H1 (cell line): ENCODE data around the gene SAMD4A. TPM values are rescaled to one million over a fixed set of nuclear protein-coding genes. Genes with fewer than 3 reads are reported as not detected.

ENCODE experiments used
- CTCF ChIA-PET: fragments of 300-600 bp; sonication (Branson Sonifier 250); formaldehyde crosslinking; loops from one replicate; lab custom pipeline; 2021; ENCODE audit not compliant: partially characterized antibody; lab: Charles Lee
- POLR2A ChIA-PET: fragments of 300-600 bp; sonication (Branson Sonifier 250); formaldehyde crosslinking; loops from one replicate; lab custom pipeline; 2021; ENCODE audit warnings: inconsistent platforms; ENCODE audit not compliant: partially characterized antibody; lab: Charles Lee
- DNase-seq, 2 experiments: peaks; one replicate each; pipeline versions ENCODE4 v3.0.0 to v3.0.0-alpha.2; 2010 to 2022; ENCODE audit warnings: low spot score in 2 of 2, low read depth in 1 of 2, mixed read lengths in 1 of 2
- FAIRE-seq: peaks from 2 replicates; lab custom pipeline; 2011; peaks lifted over from hg19 to GRCh38; lab: Jason Lieb, UNC
- H2AFZ ChIP-seq: 2 replicates; pipeline ENCODE4 v1.8.1; 2012; ENCODE audit warnings: low read length, inconsistent platforms
- H2AK5ac ChIP-seq: 2 replicates; pipeline ENCODE4 v1.6.1; 2013; ENCODE audit warnings: low read depth, low read length
- H2BK120ac ChIP-seq: replicated peaks from 2 replicates; pipeline ENCODE3; 2013; ENCODE audit warnings: low read depth, low read length, inconsistent platforms
- H2BK12ac ChIP-seq: 2 replicates; pipeline ENCODE4 v1.6.1; 2013; ENCODE audit warnings: low read depth, low read length
- H2BK15ac ChIP-seq: 2 replicates; pipeline ENCODE4 v1.6.1; 2013; ENCODE audit warnings: low read length
- H2BK20ac ChIP-seq: 2 replicates; pipeline ENCODE4 v1.6.1; 2013; ENCODE audit warnings: low read length
- H2BK5ac ChIP-seq: 2 replicates; pipeline ENCODE4 v1.6.1; 2013; ENCODE audit warnings: low read depth, low read length
- H3K14ac ChIP-seq: 2 replicates; pipeline ENCODE4 v1.6.1; 2013; ENCODE audit warnings: inconsistent platforms; ENCODE audit not compliant: insufficient read length
- H3K18ac ChIP-seq: 2 replicates; pipeline ENCODE4 v1.6.1; 2013; ENCODE audit warnings: low read length; ENCODE audit errors: extremely low read depth
- H3K23ac ChIP-seq: 2 replicates; pipeline ENCODE4 v1.6.1; 2013; ENCODE audit warnings: inconsistent platforms; ENCODE audit not compliant: insufficient read length
- H3K23me2 ChIP-seq: 2 replicates; pipeline ENCODE4 v1.6.1; 2013; ENCODE audit warnings: low read depth, low read length
- H3K27ac ChIP-seq: 2 replicates; pipeline ENCODE4 v1.6.1; 2011; ENCODE audit warnings: low read depth, low read length, inconsistent platforms
- H3K27me3 ChIP-seq, 4 experiments: replicated peaks in 1 of 4; 1 replicate in 1 of 4; 2 replicates in 3 of 4; pipeline versions ENCODE4 v1.6.1 to v1.8.1; 2011 to 2013; ENCODE audit warnings: low read length in 3 of 4, mild to moderate bottlenecking in 3 of 4, inconsistent platforms in 2 of 4, mixed read lengths in 2 of 4, moderate library complexity in 1 of 4; ENCODE audit not compliant: control insufficient read depth in 3 of 4, insufficient read depth in 3 of 4; ENCODE audit errors: extremely low read depth in 1 of 4
- H3K36me3 ChIP-seq, 4 experiments: 2 replicates each; pipeline versions ENCODE4 v1.6.1 to v1.8.1; 2011 to 2013; ENCODE audit warnings: mild to moderate bottlenecking in 4 of 4, low read length in 3 of 4, moderate library complexity in 2 of 4, control low read depth in 1 of 4, inconsistent platforms in 1 of 4; ENCODE audit not compliant: insufficient read depth in 4 of 4, control insufficient read depth in 2 of 4
- H3K4ac ChIP-seq: replicated peaks from 2 replicates; pipeline ENCODE3; 2013; ENCODE audit warnings: low read length, low read depth, mixed read lengths, inconsistent platforms; ENCODE audit not compliant: insufficient read length
- H3K4me1 ChIP-seq, 4 experiments: replicated peaks in 1 of 4; 1 replicate in 1 of 4; 2 replicates in 3 of 4; pipeline versions ENCODE4 v1.6.1 to v1.8.1; 2011 to 2013; ENCODE audit warnings: low read length in 3 of 4, inconsistent platforms in 2 of 4, mixed read lengths in 1 of 4; ENCODE audit not compliant: insufficient read depth in 4 of 4, control insufficient read depth in 3 of 4
- H3K4me2 ChIP-seq, 2 experiments: 2 replicates each; pipeline versions ENCODE4 v1.6.1 to v1.8.1; 2011 to 2013; ENCODE audit warnings: low read depth in 2 of 2, low read length in 2 of 2, control low read depth in 1 of 2, inconsistent platforms in 1 of 2, mild to moderate bottlenecking in 1 of 2; ENCODE audit not compliant: insufficient read depth in 1 of 2
- H3K4me3 ChIP-seq, 4 experiments: fragments of 200-600, 300-600 bp in 1 of 4; sonication (generic), shearing (Covaris generic), sonication (Bioruptor Twin) in 1 of 4; 2 replicates each; pipeline versions ENCODE4 v1.5.1 to v1.8.1; 2011 to 2016; ENCODE audit warnings: low read length in 4 of 4, low read depth in 3 of 4, control low read depth in 2 of 4, inconsistent platforms in 2 of 4, mild to moderate bottlenecking in 2 of 4, mixed read lengths in 1 of 4, moderate library complexity in 1 of 4; ENCODE audit not compliant: insufficient read depth in 2 of 4; ENCODE audit errors: extremely low read depth in 1 of 4
- H3K56ac ChIP-seq: replicated peaks from 2 replicates; pipeline ENCODE3; 2013; ENCODE audit warnings: low read depth, mild to moderate bottlenecking, mixed read lengths, low read length, inconsistent platforms; ENCODE audit not compliant: insufficient read length
- H3K79me1 ChIP-seq: 2 replicates; pipeline ENCODE4 v1.6.1; 2013; ENCODE audit warnings: low read depth, low read length, control low read depth
- H3K79me2 ChIP-seq, 2 experiments: 2 replicates each; pipeline versions ENCODE4 v1.6.1 to v1.8.1; 2012 to 2013; ENCODE audit warnings: low read length in 2 of 2, mild to moderate bottlenecking in 2 of 2, inconsistent platforms in 1 of 2; ENCODE audit not compliant: insufficient read depth in 2 of 2, control insufficient read depth in 1 of 2
- H3K9ac ChIP-seq, 4 experiments: replicated peaks in 1 of 4; 1 replicate in 1 of 4; 2 replicates in 3 of 4; pipeline versions ENCODE4 v1.6.1 to v1.8.1; 2011 to 2013; ENCODE audit warnings: low read depth in 3 of 4, low read length in 3 of 4, control low read depth in 2 of 4, mild to moderate bottlenecking in 2 of 4, moderate library complexity in 2 of 4, inconsistent platforms in 1 of 4; ENCODE audit errors: extremely low read depth in 1 of 4
- H3K9me3 ChIP-seq, 2 experiments: 2 replicates each; pipeline versions ENCODE4 v1.6.1 to v1.8.1; 2012 to 2013; ENCODE audit warnings: mild to moderate bottlenecking in 2 of 2, moderate library complexity in 2 of 2, control low read depth in 1 of 2, inconsistent platforms in 1 of 2, low read depth in 1 of 2, low read length in 1 of 2, mixed read lengths in 1 of 2; ENCODE audit not compliant: insufficient read depth in 2 of 2
- H4K20me1 ChIP-seq, 2 experiments: replicated peaks in 1 of 2; 2 replicates each; pipeline versions ENCODE3 to v1.8.1; 2011 to 2013; ENCODE audit warnings: inconsistent platforms in 2 of 2, low read length in 2 of 2, mild to moderate bottlenecking in 1 of 2; ENCODE audit not compliant: insufficient read depth in 2 of 2, control insufficient read depth in 1 of 2
- H4K5ac ChIP-seq: 2 replicates; pipeline ENCODE4 v1.6.1; 2013; ENCODE audit warnings: low read length, low read depth, mixed read lengths, inconsistent platforms; ENCODE audit not compliant: insufficient read length
- H4K8ac ChIP-seq: 2 replicates; pipeline ENCODE4 v1.8.0; 2013; ENCODE audit warnings: mild to moderate bottlenecking, moderate library complexity, low read length, inconsistent platforms; ENCODE audit not compliant: insufficient read depth; ENCODE audit errors: extremely low read depth
- H4K91ac ChIP-seq: replicated peaks from 2 replicates; pipeline ENCODE3; 2013; ENCODE audit warnings: low read length, mixed read lengths, inconsistent platforms; ENCODE audit not compliant: insufficient read length
- BRCA1 ChIP-seq: IDR thresholded peaks from 2 replicates; pipeline ENCODE4 v1.6.1; 2012; ENCODE audit warnings: low read depth, low read length, improper control_type of control experiment
- CTCF ChIP-seq, 3 experiments: IDR thresholded peaks; 1 replicate in 2 of 3; 2 replicates in 1 of 3; pipeline versions ENCODE4 v1.5.1 to v1.6.1; 2011; ENCODE audit warnings: low read length in 3 of 3, mild to moderate bottlenecking in 3 of 3, inconsistent platforms in 2 of 3, low read depth in 1 of 3, moderate library complexity in 1 of 3; ENCODE audit not compliant: insufficient read depth in 1 of 3; ENCODE audit errors: control extremely low read depth in 1 of 3
- KDM4A ChIP-seq: IDR thresholded peaks from one replicate; pipeline ENCODE4 v1.7.1; 2012; ENCODE audit warnings: low read depth, mild to moderate bottlenecking, moderate library complexity, low read length, inconsistent platforms; ENCODE audit not compliant: severe bottlenecking
- POU5F1 ChIP-seq: IDR thresholded peaks from 2 replicates; pipeline ENCODE4 v1.6.1; 2011; ENCODE audit warnings: low read depth, mild to moderate bottlenecking, low read length, moderate library complexity
- RNF2 ChIP-seq: fragments of 200-900, 300-1000 bp; sonication (generic); IDR thresholded peaks from 2 replicates; pipeline ENCODE4 v1.7.1; 2016; ENCODE audit warnings: borderline replicate concordance, low read depth, mild to moderate bottlenecking, antibody characterized with exemption, low read length; ENCODE audit not compliant: poor library complexity, severe bottlenecking; ENCODE audit errors: missing control alignments
- USF2 ChIP-seq: IDR thresholded peaks from 2 replicates; pipeline ENCODE4 v1.6.1; 2011; ENCODE audit warnings: low read length, improper control_type of control experiment
- WGBS, 2 experiments: shearing (Covaris generic) in 1 of 2; methylation state at CpG; one replicate each; pipeline versions ENCODE4 v1.1.6 to v1.1.7; 2013 to 2015; ENCODE audit warnings: low lambda C conversion rate in 2 of 2, mixed read lengths in 2 of 2, inconsistent platforms in 1 of 2, low coverage in 1 of 2, missing lambda C conversion rate in 1 of 2; ENCODE audit not compliant: insufficient replicate concordance in 2 of 2, insufficient coverage in 1 of 2, insufficient read length in 1 of 2; ENCODE audit errors: extremely low coverage in 1 of 2, missing lambda C conversion rate in 1 of 2; 5-methylcytosine and 5-hydroxymethylcytosine counted together
- polyA plus RNA-seq, 7 experiments: library from polyadenylated mRNA; depleted of rRNA in 3 of 7; stranded (reverse) in 5 of 7; unstranded in 2 of 7; fragments of >200 nt in 5 of 7; fragments of 200-250 nt in 2 of 7; gene quantifications; 1 replicate in 5 of 7; 2 replicates in 1 of 7; 4 replicates in 1 of 7; pipeline versions ENCODE4 v1.2.1 to v1.2.3, GENCODE V29; 2011 to 2013; ENCODE audit warnings: missing spikeins in 2 of 7, mixed read lengths in 2 of 7
- total RNA-seq: library from RNA; stranded (reverse); fragmentation: NEBNext Ultra II Directional; extraction: Animal tissue kit (Norgen Biotek cat#: 25700); gene quantifications from 2 replicates; pipeline ENCODE4 v1.2.1, GENCODE V29; 2021

The SAMD4A gene
- total and polyA plus RNA-seq, 2 of the 8 experiments (the other 6 are each of a cell fraction or from before 2014, with no cell fraction given) = 2.4 to 12.3 TPM

GRCh38 chr14:54836231-54836630 lies 269.3 kb downstream of the SAMD4A start:
- no peak overlapping the region for H3K4me3 ChIP-seq
- no peak overlapping the region for H3K9ac ChIP-seq
- H3K27ac ChIP-seq = no peak overlapping the region
- no peak for FAIRE-seq
- H3K4me2 ChIP-seq = no peak overlapping the region
- DNase-seq = no peak
- H3K23me2 ChIP-seq = no peaks in the 10 kb centered on the region; the same call in 1 of the 2 replicates
- H3K36me3 ChIP-seq = no peaks in the 10 kb centered on the region
- H4K5ac ChIP-seq = no peak overlapping the region
- POLR2A ChIA-PET = no interaction called here
- H4K91ac ChIP-seq = no peak overlapping the region
- CTCF ChIA-PET = no interaction called here
- H2AK5ac ChIP-seq = no peak overlapping the region
- no peaks in the 10 kb centered on the region for H3K9me3 ChIP-seq
- H2BK5ac ChIP-seq = no peak overlapping the region
- H2BK15ac ChIP-seq = no peak overlapping the region
- H4K20me1 ChIP-seq = no peaks in the 10 kb centered on the region
- H3K4ac ChIP-seq = no peak overlapping the region
- H4K8ac ChIP-seq = no peak overlapping the region
- no peak overlapping the region for H3K18ac ChIP-seq
- no peak overlapping the region for H2BK20ac ChIP-seq
- H2BK120ac ChIP-seq = no peak overlapping the region
- no peak overlapping the region for H2AFZ ChIP-seq
- H3K4me1 ChIP-seq = no peaks in the 10 kb centered on the region
- no peak overlapping the region for H3K56ac ChIP-seq
- no peaks in the 10 kb centered on the region for H3K79me2 ChIP-seq
- H2BK12ac ChIP-seq = no peak overlapping the region
- H3K27me3 ChIP-seq = no peaks in the 10 kb centered on the region
- H3K14ac ChIP-seq = no peak overlapping the region
- WGBS, 2 experiments = 86% methylated on average over 2 of the region's 2 CpGs; no CpG with 5 or more reads in 1 of the 2 experiments
- H3K79me1 ChIP-seq = no peaks in the 10 kb centered on the region
- no peak overlapping the region for H3K23ac ChIP-seq
- TF ChIP-seq CTCF (IDR thresholded peaks at IDR 0.05; ENCODE audit: control extremely low read depth in 1 of 3, insufficient read depth in 1 of 3, low read depth in 1 of 3, low read length in 3 of 3) (no peak), POU5F1 (no peak), RNF2 (no peak), USF2 (no peak), KDM4A (no peak), BRCA1 (no peak)
